Kidney epithelial cell (primary cell): ENCODE data around the gene REV3L. TPM values are rescaled to one million over a fixed set of nuclear protein-coding genes. Genes with fewer than 3 reads are reported as not detected.
"Not testable (repeated sequence)": the region's sequence is repeated elsewhere in the genome, so short reads cannot be mapped to it uniquely, and the experiment has no call there.

Experiments used
- DNase-seq: peaks from one replicate; pipeline ENCODE4 v3.0.0-alpha.2; 2010; ENCODE audit warnings: low read depth
- H3K27me3 ChIP-seq: 2 replicates; pipeline ENCODE4 v1.6.0; 2011; ENCODE audit warnings: low read length; ENCODE audit not compliant: control insufficient read depth, insufficient read depth
- H3K36me3 ChIP-seq: 2 replicates; pipeline ENCODE4 v1.5.1; 2011; ENCODE audit warnings: low read length; ENCODE audit not compliant: control insufficient read depth, insufficient read depth
- H3K4me3 ChIP-seq: 2 replicates; pipeline ENCODE4 v1.5.1; 2011; ENCODE audit warnings: low read depth, mild to moderate bottlenecking, control low read depth, low read length
- total RNA-seq: library from RNA; depleted of rRNA; stranded (reverse); fragments of >200 nt; gene quantifications from 2 replicates; pipeline ENCODE4 v1.2.3, GENCODE V29; 2015
- TF ChIP-seq, protein P1 (sequence below): IDR thresholded peaks from 2 replicates; pipeline ENCODE4 v1.5.1; 2011; ENCODE audit warnings: mild to moderate bottlenecking, moderate library complexity, low read length, control low read depth, inconsistent platforms; ENCODE audit not compliant: insufficient read depth, poor library complexity, severe bottlenecking

Gene REV3L
- total RNA-seq, 1 donor from 2014 or later, result 35.7 TPM

DNA sequence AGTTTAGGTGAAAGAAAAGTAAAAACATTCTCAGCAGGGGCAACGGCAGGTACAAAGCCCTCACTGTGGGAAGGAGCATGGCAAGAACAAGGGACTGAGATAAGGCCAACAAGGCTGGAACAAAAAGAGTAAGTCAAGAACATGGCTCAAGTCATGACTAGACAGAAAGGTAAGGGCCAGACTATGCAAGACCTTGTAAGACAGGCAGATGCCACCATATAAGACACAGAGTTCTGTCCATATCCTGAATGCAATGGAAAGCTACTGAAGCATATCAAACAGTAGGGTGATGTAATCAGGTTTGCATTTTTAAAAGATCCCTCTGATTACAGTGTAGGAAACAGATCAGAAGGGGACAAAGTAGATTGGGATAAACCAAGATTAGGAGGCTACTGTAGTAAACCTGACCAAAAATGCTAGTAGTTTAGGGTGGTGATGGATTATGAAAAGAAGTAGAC lies 5.5 kb downstream of the REV3L start:
- Histone ChIP-seq H3K27me3 (no peaks in the 10 kb centered on the region), H3K36me3 (no peaks in the 10 kb centered on the region), H3K4me3 (no peak overlapping the region)
- TF ChIP-seq, protein P1, sequence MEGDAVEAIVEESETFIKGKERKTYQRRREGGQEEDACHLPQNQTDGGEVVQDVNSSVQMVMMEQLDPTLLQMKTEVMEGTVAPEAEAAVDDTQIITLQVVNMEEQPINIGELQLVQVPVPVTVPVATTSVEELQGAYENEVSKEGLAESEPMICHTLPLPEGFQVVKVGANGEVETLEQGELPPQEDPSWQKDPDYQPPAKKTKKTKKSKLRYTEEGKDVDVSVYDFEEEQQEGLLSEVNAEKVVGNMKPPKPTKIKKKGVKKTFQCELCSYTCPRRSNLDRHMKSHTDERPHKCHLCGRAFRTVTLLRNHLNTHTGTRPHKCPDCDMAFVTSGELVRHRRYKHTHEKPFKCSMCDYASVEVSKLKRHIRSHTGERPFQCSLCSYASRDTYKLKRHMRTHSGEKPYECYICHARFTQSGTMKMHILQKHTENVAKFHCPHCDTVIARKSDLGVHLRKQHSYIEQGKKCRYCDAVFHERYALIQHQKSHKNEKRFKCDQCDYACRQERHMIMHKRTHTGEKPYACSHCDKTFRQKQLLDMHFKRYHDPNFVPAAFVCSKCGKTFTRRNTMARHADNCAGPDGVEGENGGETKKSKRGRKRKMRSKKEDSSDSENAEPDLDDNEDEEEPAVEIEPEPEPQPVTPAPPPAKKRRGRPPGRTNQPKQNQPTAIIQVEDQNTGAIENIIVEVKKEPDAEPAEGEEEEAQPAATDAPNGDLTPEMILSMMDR, result no peak
- peak; percentile 31 for DNase-seq

DNA sequence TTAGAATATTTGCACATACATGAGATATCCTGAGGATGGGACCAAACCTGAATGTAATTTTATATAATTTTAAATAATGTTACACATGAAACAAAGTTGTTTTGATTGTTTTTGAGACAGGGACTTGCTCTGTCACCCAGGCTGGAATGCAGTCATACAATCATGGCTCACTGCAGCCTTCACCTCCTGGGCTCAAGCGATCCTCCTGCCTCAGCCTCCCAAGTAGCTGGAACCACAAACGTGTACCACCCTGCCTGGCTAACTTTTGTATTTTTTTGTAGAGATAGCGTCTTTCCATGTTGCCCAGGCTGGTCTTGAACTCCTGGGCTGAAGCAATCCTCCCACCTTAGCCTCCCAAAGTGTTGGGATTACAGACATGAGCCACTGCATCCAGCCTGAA lies 7.0 kb downstream of the REV3L start:
- not testable (repeated sequence) for H3K4me3 ChIP-seq, H3K36me3 ChIP-seq, DNase-seq, H3K27me3 ChIP-seq

DNA sequence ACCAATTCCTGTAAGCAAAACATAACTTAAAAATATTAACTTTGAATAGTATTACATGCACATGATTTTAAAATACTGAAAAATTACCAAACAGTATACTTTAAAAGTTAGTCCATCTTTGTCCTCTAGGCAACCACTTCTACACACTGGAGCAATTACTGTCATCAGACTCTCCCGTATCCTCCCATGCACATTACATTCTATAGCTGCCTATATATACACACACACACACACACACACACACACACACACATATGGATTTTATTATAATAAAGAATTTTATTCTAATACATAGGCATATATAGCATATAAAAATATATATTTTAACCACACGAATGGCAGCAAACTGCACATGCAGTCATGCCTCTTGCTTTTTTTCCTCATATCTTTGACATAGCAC lies 8.2 kb downstream of the REV3L start:
- TF ChIP-seq, protein P1, result no peak
- Histone ChIP-seq H3K27me3 (no peaks in the 10 kb centered on the region), H3K4me3 (no peak overlapping the region), H3K36me3 (no peaks in the 10 kb centered on the region)
- no peak for DNase-seq

- DNase-seq, result no peak
- TF ChIP-seq, protein P1, result no peak
- H3K36me3 ChIP-seq, result no peaks in the 10 kb centered on the region
- H3K4me3 ChIP-seq, result no peak overlapping the region
- H3K27me3 ChIP-seq, result no peaks in the 10 kb centered on the region
Measured at GRCh38 chr6:111474106-111474505, 8.9 kb downstream of the REV3L start.

- Histone ChIP-seq H3K27me3 (no peaks in the 10 kb centered on the region), H3K36me3 (no peaks in the 10 kb centered on the region), H3K4me3 (no peak overlapping the region)
- DNase-seq, result no peak
- TF ChIP-seq, protein P1, result no peak
Measured at GRCh38 chr6:111472933-111473435, 10.0 kb downstream of the REV3L start.

- DNase-seq, result no peak
- Histone ChIP-seq H3K4me3 (no peak overlapping the region), H3K27me3 (no peaks in the 10 kb centered on the region), H3K36me3 (no peaks in the 10 kb centered on the region)
- TF ChIP-seq, protein P1, result no peak
Measured at GRCh38 chr6:111471958-111472357, 11.1 kb downstream of the REV3L start.
